HEK293 (cell line): ENCODE data around the gene CHST8.

Experiments used
- CTCF ChIA-PET: fragments of 350-600 bp; formaldehyde crosslinking; extraction: SDS; loops from one replicate; lab custom pipeline; 2021; ENCODE audit warnings: antibody characterized with exemption; lab: Yijun Ruan, JAX
- POLR2A ChIA-PET: fragments of 300-600 bp; formaldehyde crosslinking; extraction: SDS; loops from one replicate; lab custom pipeline; 2020; ENCODE audit warnings: antibody characterized with exemption, inconsistent platforms; lab: Yijun Ruan, JAX
- H3K27ac ChIP-seq: fragments of 200-500 bp; sonication (Bioruptor generic); 2 replicates; pipeline ENCODE4 v1.5.1; 2014; ENCODE audit warnings: low read depth, low read length, control low read depth, inconsistent platforms; ENCODE audit errors: extremely low read depth
- H3K36me3 ChIP-seq, 2 experiments: fragments of 200-500 bp in 1 of 2; sonication (Bioruptor generic) in 1 of 2; 1 replicate in 1 of 2; 2 replicates in 1 of 2; pipeline ENCODE4 v1.5.1; 2014 to 2017; ENCODE audit warnings: inconsistent platforms in 2 of 2, low read length in 2 of 2; ENCODE audit not compliant: control insufficient read depth in 2 of 2, insufficient read depth in 1 of 2
- H3K4me1 ChIP-seq: fragments of 200-500 bp; sonication (Bioruptor generic); 2 replicates; pipeline ENCODE4 v1.5.1; 2014; ENCODE audit warnings: mild to moderate bottlenecking, low read length, inconsistent platforms; ENCODE audit not compliant: control insufficient read depth, insufficient read depth
- H3K4me3 ChIP-seq: 2 replicates; pipeline ENCODE4 v1.5.1; 2011; ENCODE audit warnings: low read depth, mild to moderate bottlenecking, control low read depth, low read length, moderate library complexity
- H3K9me3 ChIP-seq: fragments of 200-500 bp; sonication (Bioruptor generic); 2 replicates; pipeline ENCODE4 v1.5.1; 2014; ENCODE audit warnings: low read depth, low read length, inconsistent platforms; ENCODE audit not compliant: control insufficient read depth, insufficient read depth
- KLF1 ChIP-seq: fragments of 450-650 bp; formaldehyde crosslinking; IDR thresholded peaks from 2 replicates; pipeline ENCODE4 v1.5.1; 2016; ENCODE audit warnings: missing biosample characterization, missing genetic modification characterization
- KLF8 ChIP-seq: fragments of 450-650 bp; formaldehyde crosslinking; IDR thresholded peaks from 2 replicates; pipeline ENCODE4 v1.5.1; 2016; ENCODE audit warnings: missing biosample characterization, missing genetic modification characterization
- PRDM1 ChIP-seq: fragments of 450-650 bp; formaldehyde crosslinking; IDR thresholded peaks from 2 replicates; pipeline ENCODE4; 2016; ENCODE audit warnings: missing biosample characterization, missing genetic modification characterization
- ZFP69B ChIP-seq: fragments of 450-650 bp; formaldehyde crosslinking; IDR thresholded peaks from 2 replicates; pipeline ENCODE4 v1.5.1; 2016; ENCODE audit warnings: missing biosample characterization, missing genetic modification characterization
- ZNF16 ChIP-seq: fragments of 450-650 bp; formaldehyde crosslinking; IDR thresholded peaks from 2 replicates; pipeline ENCODE4 v1.5.1; 2016; ENCODE audit warnings: low read depth, missing biosample characterization, missing genetic modification characterization
- ZNF311 ChIP-seq: fragments of 450-650 bp; formaldehyde crosslinking; IDR thresholded peaks from 2 replicates; pipeline ENCODE4 v1.5.1; 2017; ENCODE audit warnings: missing biosample characterization, missing genetic modification characterization, borderline replicate concordance
- ZNF324 ChIP-seq: fragments of 450-650 bp; formaldehyde crosslinking; IDR thresholded peaks from 2 replicates; pipeline ENCODE4 v1.5.1; 2016; ENCODE audit warnings: missing biosample characterization, missing genetic modification characterization
- ZNF354C ChIP-seq: fragments of 450-650 bp; formaldehyde crosslinking; IDR thresholded peaks from 2 replicates; pipeline ENCODE4 v1.5.1; 2016; ENCODE audit warnings: missing biosample characterization, missing genetic modification characterization, low read depth, borderline replicate concordance
- ZNF391 ChIP-seq: fragments of 450-650 bp; formaldehyde crosslinking; IDR thresholded peaks from 2 replicates; pipeline ENCODE4 v1.5.1; 2016; ENCODE audit warnings: low read depth, missing biosample characterization, missing genetic modification characterization, borderline replicate concordance
- ZNF423 ChIP-seq: fragments of 450-650 bp; formaldehyde crosslinking; IDR thresholded peaks from 2 replicates; pipeline ENCODE4 v1.5.1; 2016; ENCODE audit warnings: missing biosample characterization, missing genetic modification characterization
- ZNF433 ChIP-seq: fragments of 450-650 bp; formaldehyde crosslinking; IDR thresholded peaks from 2 replicates; pipeline ENCODE4 v1.5.1; 2016; ENCODE audit warnings: missing biosample characterization, missing genetic modification characterization, low read depth
- ZNF501 ChIP-seq: fragments of 450-650 bp; formaldehyde crosslinking; IDR thresholded peaks from 2 replicates; pipeline ENCODE4 v1.5.1; 2016; ENCODE audit warnings: missing biosample characterization, missing genetic modification characterization
- ZNF529 ChIP-seq: fragments of 450-650 bp; formaldehyde crosslinking; IDR thresholded peaks from 2 replicates; pipeline ENCODE4 v1.5.1; 2017; ENCODE audit warnings: missing genetic modification characterization, missing biosample characterization; ENCODE audit not compliant: insufficient replicate concordance
- ZNF561 ChIP-seq: fragments of 450-650 bp; IDR thresholded peaks from 2 replicates; pipeline ENCODE4 v1.5.1; 2018; ENCODE audit warnings: missing biosample characterization, missing genetic modification characterization, borderline replicate concordance
- ZNF623 ChIP-seq: fragments of 450-650 bp; formaldehyde crosslinking; IDR thresholded peaks from 2 replicates; pipeline ENCODE4 v1.5.1; 2016; ENCODE audit warnings: missing biosample characterization, missing genetic modification characterization
- ZNF626 ChIP-seq: fragments of 450-650 bp; sonication (Bioruptor Pico); formaldehyde crosslinking; IDR thresholded peaks from 2 replicates; pipeline ENCODE4 v1.5.1; 2018; ENCODE audit warnings: missing biosample characterization, missing genetic modification characterization, inconsistent platforms
- ZNF677 ChIP-seq: fragments of 450-650 bp; IDR thresholded peaks from 2 replicates; pipeline ENCODE4 v1.5.0; 2018; ENCODE audit warnings: missing biosample characterization, mild to moderate bottlenecking, missing genetic modification characterization, moderate library complexity
- ZNF785 ChIP-seq: fragments of 450-650 bp; formaldehyde crosslinking; IDR thresholded peaks from 2 replicates; pipeline ENCODE4 v1.5.1; 2016; ENCODE audit warnings: missing biosample characterization, missing genetic modification characterization
- ZNF791 ChIP-seq: fragments of 450-650 bp; formaldehyde crosslinking; IDR thresholded peaks from 2 replicates; pipeline ENCODE4 v1.5.1; 2016; ENCODE audit warnings: missing biosample characterization, missing genetic modification characterization
- TF ChIP-seq, protein P1 (sequence below): fragments of 450-650 bp; formaldehyde crosslinking; IDR thresholded peaks from 2 replicates; pipeline ENCODE4 v1.5.1; 2016; ENCODE audit warnings: missing biosample characterization, missing genetic modification characterization, low read depth
- TF ChIP-seq, protein P2 (sequence below): fragments of 450-650 bp; formaldehyde crosslinking; IDR thresholded peaks from 2 replicates; pipeline ENCODE4 v1.5.1; 2016; ENCODE audit warnings: missing biosample characterization, missing genetic modification characterization, borderline replicate concordance
- TF ChIP-seq, protein P3 (sequence below): fragments of 450-650 bp; IDR thresholded peaks from 2 replicates; pipeline ENCODE4 v1.5.1; 2018; ENCODE audit warnings: missing biosample characterization, missing genetic modification characterization
- TF ChIP-seq, protein P4 (sequence below): fragments of 450-650 bp; formaldehyde crosslinking; IDR thresholded peaks from 2 replicates; pipeline ENCODE4 v1.5.1; 2016; ENCODE audit warnings: missing biosample characterization, missing genetic modification characterization
- TF ChIP-seq, protein P5 (sequence below): fragments of 450-650 bp; formaldehyde crosslinking; conservative IDR thresholded peaks from 2 replicates; pipeline ENCODE4 v1.5.1; 2016; ENCODE audit warnings: low read depth, missing biosample characterization, missing genetic modification characterization

Gene CHST8

DNA sequence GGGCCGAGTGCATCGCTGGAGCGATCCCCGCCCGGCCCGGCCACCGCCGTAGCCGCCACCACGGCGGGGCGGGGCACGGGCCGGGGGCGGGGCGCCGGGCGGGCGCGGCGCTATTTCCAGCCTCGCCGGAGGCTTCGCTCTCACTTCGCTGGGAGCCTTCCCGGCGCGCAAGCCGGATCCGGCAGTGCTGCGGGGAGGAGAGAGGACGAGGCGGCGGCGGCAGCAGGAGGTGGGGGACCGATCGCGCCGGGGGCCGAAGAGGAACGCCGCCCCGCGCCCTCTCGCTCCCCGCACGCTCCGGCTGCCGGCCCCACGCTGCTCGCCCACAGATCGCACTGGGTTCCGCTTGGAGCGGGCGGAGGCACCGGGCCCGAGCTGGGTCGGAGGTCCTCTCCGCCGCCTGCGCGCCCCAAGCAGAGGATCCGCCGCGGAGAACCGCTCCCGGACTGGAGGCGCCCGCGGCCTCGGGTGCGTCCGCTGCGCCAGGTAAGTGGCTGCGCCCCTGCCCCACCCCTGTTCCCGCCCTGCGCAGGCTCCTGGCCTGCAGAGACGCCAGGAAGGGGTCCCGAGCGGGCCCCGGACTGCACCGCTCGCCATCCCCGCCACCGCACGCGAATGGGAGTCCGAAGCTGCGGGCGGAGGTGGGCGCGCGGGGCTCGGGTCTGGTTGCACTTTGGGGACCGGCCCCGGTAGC, at the start of gene CHST8 (continued):
- TF ChIP-seq, protein P1, sequence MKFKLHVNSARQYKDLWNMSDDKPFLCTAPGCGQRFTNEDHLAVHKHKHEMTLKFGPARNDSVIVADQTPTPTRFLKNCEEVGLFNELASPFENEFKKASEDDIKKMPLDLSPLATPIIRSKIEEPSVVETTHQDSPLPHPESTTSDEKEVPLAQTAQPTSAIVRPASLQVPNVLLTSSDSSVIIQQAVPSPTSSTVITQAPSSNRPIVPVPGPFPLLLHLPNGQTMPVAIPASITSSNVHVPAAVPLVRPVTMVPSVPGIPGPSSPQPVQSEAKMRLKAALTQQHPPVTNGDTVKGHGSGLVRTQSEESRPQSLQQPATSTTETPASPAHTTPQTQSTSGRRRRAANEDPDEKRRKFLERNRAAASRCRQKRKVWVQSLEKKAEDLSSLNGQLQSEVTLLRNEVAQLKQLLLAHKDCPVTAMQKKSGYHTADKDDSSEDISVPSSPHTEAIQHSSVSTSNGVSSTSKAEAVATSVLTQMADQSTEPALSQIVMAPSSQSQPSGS (tag by site-specific recombination): no peak
- TF ChIP-seq ZNF311 (tag by site-specific recombination) (0 out of 2 replicates have a peak, but pooled peaks have one; percentile 46), KLF8 (tag by site-specific recombination) (peak; percentile 78), ZNF354C (tag by site-specific recombination) (no peak), ZNF501 (no peak; the same call in 1 of the 2 replicates), ZNF324 (tag by site-specific recombination) (no peak), ZNF626 (tag by site-specific recombination) (no peak), ZNF561 (tag by site-specific recombination) (peak; percentile 81), ZNF433 (tag by site-specific recombination) (peak; percentile 1; the same call in 1 of the 2 replicates), ZNF391 (tag by site-specific recombination) (peak; percentile 95), ZNF785 (tag by site-specific recombination) (peak; percentile 95), ZNF677 (peak; percentile 6; the same call in 1 of the 2 replicates), KLF1 (tag by site-specific recombination) (peak; percentile 97), ZFP69B (tag by site-specific recombination) (peak; percentile 74)
- TF ChIP-seq, protein P2, sequence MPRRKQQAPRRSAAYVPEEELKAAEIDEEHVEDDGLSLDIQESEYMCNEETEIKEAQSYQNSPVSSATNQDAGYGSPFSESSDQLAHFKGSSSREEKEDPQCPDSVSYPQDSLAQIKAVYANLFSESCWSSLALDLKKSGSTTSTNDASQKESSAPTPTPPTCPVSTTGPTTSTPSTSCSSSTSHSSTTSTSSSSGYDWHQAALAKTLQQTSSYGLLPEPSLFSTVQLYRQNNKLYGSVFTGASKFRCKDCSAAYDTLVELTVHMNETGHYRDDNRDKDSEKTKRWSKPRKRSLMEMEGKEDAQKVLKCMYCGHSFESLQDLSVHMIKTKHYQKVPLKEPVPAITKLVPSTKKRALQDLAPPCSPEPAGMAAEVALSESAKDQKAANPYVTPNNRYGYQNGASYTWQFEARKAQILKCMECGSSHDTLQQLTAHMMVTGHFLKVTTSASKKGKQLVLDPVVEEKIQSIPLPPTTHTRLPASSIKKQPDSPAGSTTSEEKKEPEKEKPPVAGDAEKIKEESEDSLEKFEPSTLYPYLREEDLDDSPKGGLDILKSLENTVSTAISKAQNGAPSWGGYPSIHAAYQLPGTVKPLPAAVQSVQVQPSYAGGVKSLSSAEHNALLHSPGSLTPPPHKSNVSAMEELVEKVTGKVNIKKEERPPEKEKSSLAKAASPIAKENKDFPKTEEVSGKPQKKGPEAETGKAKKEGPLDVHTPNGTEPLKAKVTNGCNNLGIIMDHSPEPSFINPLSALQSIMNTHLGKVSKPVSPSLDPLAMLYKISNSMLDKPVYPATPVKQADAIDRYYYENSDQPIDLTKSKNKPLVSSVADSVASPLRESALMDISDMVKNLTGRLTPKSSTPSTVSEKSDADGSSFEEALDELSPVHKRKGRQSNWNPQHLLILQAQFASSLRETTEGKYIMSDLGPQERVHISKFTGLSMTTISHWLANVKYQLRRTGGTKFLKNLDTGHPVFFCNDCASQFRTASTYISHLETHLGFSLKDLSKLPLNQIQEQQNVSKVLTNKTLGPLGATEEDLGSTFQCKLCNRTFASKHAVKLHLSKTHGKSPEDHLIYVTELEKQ (tag by site-specific recombination): no peak
- TF ChIP-seq, protein P3, sequence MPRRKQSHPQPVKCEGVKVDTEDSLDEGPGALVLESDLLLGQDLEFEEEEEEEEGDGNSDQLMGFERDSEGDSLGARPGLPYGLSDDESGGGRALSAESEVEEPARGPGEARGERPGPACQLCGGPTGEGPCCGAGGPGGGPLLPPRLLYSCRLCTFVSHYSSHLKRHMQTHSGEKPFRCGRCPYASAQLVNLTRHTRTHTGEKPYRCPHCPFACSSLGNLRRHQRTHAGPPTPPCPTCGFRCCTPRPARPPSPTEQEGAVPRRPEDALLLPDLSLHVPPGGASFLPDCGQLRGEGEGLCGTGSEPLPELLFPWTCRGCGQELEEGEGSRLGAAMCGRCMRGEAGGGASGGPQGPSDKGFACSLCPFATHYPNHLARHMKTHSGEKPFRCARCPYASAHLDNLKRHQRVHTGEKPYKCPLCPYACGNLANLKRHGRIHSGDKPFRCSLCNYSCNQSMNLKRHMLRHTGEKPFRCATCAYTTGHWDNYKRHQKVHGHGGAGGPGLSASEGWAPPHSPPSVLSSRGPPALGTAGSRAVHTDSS: peak; percentile 35; the same call in 1 of the 2 replicates
- TF ChIP-seq, protein P4, sequence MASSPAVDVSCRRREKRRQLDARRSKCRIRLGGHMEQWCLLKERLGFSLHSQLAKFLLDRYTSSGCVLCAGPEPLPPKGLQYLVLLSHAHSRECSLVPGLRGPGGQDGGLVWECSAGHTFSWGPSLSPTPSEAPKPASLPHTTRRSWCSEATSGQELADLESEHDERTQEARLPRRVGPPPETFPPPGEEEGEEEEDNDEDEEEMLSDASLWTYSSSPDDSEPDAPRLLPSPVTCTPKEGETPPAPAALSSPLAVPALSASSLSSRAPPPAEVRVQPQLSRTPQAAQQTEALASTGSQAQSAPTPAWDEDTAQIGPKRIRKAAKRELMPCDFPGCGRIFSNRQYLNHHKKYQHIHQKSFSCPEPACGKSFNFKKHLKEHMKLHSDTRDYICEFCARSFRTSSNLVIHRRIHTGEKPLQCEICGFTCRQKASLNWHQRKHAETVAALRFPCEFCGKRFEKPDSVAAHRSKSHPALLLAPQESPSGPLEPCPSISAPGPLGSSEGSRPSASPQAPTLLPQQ (tag by site-specific recombination): peak; percentile 92

DNA sequence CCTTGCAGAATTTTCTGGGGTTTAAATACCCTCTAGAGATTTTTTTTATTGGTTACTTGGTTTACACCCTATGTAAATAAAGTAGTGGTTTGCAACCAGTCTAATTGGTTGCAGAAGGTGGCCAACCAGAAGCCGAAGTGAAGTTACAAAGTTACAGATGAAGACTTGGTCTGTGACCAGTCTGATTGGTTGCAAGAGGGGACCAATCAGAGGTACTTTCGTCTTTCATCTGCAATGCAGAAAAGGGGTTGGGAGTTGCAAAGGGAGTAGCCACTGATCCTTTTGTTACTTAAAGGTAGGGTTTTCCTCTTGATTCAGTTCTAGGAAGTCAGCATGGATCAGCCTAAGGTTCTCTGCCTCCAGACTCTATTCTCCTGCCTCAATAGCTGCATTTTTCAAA, 48.8 kb upstream of the CHST8 start:
- no peaks in the 10 kb centered on the region; a peak in 1 of 3 replicates for H3K36me3 ChIP-seq
- H3K4me3 ChIP-seq: no peak overlapping the region
- H3K4me1 ChIP-seq: no peaks in the 10 kb centered on the region
- no peak overlapping the region for H3K27ac ChIP-seq
- peaks cover 15% of the 10 kb centered on the region for H3K9me3 ChIP-seq
- ChIA-PET POLR2A (no interaction called here), CTCF (interaction anchor here (1.0 kb wide), 1 partner anchor 142 kb away, joined by 6 read pairs; no protein-coding TSS in a partner anchor)
- TF ChIP-seq ZNF791 (tag by site-specific recombination) (no peak), PRDM1 (no peak), ZNF16 (tag by site-specific recombination) (no peak), ZNF423 (tag by site-specific recombination) (no peak), ZNF529 (tag by site-specific recombination) (no peak), ZNF623 (tag by site-specific recombination) (no peak)
- TF ChIP-seq, protein P5, sequence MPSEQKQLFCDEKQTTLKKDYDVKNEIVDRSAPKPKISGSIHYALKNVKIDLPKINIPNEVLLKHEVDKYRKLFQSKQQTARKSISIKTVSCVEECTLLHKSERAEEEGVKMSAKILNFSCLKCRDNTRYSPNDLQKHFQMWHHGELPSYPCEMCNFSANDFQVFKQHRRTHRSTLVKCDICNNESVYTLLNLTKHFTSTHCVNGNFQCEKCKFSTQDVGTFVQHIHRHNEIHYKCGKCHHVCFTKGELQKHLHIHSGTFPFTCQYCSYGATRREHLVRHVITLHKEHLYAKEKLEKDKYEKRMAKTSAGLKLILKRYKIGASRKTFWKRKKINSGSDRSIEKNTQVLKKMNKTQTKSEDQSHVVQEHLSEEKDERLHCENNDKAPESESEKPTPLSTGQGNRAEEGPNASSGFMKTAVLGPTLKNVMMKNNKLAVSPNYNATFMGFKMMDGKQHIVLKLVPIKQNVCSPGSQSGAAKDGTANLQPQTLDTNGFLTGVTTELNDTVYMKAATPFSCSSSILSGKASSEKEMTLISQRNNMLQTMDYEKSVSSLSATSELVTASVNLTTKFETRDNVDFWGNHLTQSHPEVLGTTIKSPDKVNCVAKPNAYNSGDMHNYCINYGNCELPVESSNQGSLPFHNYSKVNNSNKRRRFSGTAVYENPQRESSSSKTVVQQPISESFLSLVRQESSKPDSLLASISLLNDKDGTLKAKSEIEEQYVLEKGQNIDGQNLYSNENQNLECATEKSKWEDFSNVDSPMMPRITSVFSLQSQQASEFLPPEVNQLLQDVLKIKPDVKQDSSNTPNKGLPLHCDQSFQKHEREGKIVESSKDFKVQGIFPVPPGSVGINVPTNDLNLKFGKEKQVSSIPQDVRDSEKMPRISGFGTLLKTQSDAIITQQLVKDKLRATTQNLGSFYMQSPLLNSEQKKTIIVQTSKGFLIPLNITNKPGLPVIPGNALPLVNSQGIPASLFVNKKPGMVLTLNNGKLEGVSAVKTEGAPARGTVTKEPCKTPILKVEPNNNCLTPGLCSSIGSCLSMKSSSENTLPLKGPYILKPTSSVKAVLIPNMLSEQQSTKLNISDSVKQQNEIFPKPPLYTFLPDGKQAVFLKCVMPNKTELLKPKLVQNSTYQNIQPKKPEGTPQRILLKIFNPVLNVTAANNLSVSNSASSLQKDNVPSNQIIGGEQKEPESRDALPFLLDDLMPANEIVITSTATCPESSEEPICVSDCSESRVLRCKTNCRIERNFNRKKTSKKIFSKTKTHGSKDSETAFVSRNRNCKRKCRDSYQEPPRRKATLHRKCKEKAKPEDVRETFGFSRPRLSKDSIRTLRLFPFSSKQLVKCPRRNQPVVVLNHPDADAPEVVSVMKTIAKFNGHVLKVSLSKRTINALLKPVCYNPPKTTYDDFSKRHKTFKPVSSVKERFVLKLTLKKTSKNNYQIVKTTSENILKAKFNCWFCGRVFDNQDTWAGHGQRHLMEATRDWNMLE (tag by site-specific recombination): no peak
